ENCODE data around the gene WDR18.

The WDR18 gene, protein sequence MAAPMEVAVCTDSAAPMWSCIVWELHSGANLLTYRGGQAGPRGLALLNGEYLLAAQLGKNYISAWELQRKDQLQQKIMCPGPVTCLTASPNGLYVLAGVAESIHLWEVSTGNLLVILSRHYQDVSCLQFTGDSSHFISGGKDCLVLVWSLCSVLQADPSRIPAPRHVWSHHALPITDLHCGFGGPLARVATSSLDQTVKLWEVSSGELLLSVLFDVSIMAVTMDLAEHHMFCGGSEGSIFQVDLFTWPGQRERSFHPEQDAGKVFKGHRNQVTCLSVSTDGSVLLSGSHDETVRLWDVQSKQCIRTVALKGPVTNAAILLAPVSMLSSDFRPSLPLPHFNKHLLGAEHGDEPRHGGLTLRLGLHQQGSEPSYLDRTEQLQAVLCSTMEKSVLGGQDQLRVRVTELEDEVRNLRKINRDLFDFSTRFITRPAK

DNA sequence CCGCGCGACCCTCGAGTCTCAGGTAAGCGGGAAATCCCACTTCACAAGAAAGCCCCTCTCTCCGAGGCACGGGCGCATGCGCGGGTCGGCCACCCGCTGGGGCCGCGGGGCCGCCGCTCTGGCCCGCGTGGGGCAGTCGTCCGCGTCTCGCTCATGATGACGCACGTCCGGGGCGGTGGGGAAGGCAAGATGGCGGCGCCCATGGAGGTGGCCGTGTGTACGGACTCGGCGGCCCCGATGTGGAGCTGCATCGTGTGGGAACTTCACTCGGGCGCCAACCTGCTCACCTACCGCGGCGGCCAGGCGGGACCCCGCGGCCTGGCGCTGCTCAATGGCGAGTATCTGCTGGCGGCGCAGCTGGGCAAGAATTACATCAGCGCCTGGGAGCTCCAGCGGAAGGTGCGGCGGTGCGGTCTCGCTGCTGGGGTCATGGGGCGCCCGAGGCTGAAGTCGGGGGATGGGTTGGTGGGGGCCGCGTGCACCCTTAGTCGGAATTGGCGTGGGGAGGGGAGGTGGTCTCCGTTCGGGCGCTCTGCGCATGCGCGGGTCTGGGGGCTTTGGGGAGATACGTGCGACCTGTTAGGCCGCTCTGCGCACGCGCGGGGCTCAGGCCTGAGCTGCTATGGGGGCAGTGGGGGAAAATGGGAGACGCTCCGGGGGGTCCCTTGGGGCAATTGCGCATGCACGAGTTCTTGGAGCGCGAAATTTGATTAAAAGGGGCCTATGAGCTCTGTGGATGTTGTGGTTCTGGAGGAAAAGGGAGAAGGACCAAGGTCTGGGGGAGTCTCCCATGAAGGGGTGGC, at the start of gene WDR18:
Gene WDR18 (plus strand): TSS at position 181 of the 803 bp plus-strand sequence. CDS start 9 bp downstream, at position 190.
- DNase-seq = peak; percentile 94

DNA sequence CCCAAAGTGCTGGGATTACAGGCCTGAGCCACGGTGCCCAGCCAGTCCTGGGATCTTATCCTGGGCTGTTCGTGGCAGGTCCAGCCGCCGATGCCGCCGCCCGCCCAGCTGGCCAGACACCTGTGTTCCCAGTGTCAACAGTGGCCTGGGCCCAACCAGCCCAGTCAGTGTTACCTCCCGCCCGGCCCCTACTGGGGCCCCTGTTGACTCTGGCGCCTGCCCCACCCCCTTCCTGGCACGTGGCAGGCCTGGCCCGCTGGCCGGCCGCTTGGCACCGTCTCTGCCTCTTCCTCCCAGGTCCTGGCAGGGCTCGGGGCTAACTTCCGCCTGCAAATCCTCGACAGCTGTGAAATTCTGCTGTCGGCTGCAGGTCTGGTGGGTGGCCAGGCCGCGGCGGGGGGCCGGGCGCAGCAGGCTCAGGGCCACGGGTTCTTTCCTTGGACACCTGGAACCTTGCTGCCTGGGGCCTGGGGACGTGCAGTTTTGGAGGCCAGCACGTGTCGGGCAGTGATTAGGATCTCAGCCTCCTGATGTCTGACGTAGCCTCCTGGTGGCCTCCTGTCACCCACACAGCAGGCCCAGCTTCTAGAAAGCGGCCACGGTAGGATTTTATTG, 49.2 kb upstream of the WDR18 start:
- DNase-seq = peak; percentile 71

DNA sequence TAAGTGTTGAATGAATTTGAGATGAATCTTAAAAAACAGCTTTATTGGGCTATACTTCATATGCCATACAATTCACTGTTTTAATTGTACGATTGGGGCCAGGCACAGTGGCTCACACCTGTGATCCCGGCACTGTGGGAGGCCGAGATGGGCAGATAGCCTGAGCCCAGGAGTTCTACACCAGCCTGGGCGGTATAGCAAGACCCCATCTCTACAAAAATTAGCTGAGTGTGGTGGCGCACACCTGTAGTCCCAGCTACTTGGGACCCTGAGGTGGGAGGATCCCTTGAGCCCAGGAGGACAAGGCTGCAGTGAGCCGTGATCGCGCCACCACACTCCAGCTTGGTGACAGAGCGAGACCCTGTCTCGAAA, 48.0 kb upstream of the WDR18 start:
- DNase-seq = no peak

DNA sequence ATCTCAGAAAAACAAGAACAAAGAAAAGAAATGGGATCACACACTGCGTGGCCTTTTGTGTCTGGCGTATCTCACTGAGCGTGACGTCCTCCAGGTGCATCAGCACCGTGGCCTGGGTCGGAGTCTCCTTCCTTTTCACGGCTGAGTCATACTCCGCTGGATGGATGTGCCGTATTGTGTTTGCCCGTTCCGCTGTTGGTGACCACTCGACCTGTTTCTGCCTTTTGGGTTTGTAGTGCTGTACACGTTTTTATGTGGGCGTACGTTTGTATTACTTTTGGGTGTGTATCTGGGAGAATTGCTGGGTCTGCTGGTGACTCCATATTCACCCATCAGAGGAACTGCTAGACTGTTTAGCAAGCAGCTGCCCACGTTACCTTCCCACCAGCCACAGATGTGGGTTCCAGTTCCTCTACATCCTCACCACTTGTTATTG, 46.9 kb upstream of the WDR18 start:
- DNase-seq = no peak

DNA sequence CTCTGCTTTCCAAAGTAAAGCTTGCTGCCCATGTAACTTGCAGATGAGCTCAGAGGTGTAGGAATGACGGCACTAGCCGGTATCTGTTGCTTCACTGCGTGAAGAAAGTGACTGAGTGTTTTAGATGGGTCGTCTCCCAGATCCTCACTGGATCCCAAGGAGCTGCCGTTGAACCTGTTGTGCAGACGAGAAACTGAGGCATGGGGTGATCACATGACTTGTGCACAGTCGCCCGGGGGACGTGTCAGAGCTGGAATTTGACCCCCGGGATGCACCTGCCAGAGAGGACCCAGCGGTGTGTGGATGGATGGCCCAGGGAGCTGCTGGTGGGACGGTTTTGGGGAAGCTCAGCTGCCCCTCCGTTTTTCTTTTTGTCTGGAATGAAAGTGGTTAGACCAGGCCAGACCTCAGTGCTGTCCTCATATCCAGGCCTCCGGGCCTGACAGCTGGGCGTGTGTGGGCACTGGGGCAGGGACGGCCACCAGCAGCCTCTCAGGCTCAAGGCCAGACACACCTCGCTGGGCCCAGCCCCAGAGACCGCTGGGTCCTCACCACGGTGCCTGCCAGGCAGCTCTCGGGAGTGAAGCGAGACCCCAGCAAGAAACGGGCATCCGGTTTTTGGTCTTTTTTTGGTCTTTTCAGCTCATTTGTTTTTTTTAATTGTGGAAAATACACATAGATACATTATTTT, 45.8 kb upstream of the WDR18 start:
- no peak for DNase-seq

DNA sequence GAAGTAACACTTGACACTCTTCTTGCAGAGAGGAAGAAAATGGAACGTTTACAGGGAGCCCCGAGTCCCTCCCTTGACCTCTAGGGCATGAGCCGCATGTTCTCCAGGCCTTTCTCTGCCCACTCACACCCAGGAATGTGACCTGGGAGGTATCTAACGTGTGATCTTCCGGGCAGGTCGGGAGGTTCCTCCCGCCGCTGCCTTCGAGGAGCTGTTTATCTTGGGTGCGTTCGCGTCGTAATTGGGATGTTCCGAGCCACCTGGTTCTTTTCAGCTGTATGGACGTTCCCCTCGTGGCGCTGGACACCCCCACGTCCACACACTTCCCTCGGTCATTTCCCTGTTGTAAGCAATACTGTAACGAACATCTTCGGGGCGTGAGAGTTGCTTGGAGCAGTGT, 44.7 kb upstream of the WDR18 start:
- no peak for DNase-seq

DNA sequence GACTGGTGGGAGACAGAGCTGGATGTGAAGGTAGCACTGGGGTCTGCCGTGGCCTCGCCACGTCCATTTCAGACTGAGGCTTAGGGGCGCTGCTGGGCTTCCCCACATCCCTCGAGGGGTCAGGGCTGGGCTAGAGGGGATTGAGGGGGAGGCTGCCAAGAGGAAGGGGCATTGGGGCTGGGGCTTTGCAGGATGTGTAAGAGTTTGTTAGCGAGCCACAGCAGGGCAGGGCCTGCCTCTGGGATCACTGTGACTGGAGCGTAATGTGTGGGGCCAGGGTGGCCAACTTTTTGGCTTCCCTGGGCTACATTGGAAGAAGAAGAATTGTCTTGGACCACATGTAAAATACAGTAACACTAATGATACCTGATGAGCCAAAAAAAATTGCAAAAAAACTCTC, 44.2 kb upstream of the WDR18 start:
- no peak for DNase-seq

DNA sequence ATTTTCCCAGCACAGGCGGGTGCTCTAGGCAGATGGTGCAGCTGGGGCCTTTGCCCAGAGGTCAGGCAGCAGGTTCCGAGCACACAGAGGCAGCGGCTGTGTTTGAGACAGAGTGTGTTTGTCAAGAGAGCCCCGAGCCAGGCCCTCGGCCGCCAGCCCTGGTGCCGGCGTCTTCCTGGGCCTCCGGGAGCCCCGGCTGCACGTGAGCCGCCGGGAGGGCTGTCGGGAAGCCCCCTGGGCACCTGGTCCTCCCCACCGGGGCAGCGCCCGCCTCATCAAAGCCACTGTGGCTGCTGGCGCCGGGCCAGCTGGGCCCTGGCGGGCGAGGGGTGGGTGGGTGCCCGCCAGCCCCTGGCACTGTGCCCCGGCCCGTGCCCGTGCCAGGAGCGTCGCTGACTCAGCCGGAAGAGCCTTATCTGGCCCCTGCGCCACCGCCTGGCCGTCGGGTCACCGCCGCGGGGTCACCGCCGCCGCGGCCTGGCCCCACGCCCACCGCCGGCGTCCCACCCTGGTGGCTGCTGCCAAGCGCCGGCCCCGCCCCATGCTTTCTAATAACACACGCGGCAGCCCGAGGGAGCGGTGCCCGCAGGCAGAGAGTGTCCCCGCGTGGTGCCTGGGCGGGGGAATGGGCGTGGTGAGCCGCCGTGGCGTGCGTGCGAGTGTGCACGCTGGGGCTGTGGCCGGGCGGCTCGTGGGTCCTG, 43.4 kb upstream of the WDR18 start:
- DNase-seq = peak; percentile 96

DNA sequence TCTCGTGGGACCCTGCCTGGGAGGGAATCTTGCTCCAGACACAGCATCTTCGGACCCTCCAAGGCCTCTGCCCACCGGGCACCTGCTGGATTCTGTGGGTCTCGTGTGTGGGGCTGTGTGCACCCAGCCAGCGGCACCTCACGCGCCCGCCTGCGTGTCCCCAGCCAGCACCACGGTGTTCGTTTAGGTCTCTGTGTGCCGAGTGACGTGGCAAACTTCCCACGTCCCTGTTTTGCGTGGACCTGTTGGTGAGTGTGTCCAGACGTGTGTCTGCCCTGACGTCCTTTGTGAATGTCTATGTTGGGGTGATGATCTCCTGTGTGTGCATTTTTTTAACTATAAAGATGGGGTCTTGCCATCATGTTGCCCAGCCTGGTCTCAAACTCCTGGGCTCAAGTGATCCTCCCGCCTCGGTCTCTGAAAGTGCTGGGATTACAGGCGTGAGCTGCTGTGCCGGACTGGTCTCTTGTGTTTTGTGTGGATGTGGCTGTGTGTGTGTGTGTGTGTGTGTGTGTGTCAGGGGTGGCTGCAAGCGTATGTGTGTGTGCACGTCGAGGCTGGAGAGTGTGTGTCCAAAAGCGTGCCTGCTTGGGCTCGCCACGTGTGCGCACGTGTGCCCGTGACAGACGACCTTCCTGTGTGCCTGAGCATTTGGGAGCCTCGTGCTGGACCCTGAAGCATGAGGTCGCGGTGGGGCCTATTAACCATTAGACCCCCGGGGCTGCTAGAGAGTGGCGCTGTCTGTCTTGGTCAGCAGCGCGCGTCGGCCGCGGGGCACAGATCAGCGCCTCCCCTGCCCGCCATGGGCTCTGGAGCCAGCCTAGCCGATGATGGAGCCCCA, 42.6 kb upstream of the WDR18 start:
- DNase-seq = no peak

DNA sequence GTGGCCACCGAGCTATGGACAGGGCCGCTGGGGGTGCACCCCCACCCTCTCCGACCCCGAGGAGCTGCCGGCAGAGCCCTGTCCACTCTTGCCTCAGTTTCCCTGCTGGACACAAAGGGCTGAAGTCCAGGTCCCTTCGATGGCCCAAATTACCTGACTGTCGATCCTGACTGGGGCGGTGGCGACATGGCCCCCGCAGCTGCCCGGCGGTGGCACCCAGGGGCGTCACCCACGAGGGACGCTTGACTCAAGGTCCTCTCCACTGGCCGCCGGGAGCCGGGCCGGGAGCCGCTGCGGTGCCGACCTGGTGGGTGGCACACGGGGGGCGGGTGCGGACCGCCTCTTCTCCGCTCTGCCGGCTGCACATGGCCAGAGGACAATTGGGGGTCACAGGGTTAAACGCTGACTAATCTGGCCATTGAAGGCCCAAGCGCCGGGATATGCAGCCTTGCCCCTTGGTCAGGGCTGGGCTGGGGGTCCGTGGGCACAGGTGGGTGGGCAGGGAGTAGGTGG, 42.0 kb upstream of the WDR18 start:
- no peak for DNase-seq

DNA sequence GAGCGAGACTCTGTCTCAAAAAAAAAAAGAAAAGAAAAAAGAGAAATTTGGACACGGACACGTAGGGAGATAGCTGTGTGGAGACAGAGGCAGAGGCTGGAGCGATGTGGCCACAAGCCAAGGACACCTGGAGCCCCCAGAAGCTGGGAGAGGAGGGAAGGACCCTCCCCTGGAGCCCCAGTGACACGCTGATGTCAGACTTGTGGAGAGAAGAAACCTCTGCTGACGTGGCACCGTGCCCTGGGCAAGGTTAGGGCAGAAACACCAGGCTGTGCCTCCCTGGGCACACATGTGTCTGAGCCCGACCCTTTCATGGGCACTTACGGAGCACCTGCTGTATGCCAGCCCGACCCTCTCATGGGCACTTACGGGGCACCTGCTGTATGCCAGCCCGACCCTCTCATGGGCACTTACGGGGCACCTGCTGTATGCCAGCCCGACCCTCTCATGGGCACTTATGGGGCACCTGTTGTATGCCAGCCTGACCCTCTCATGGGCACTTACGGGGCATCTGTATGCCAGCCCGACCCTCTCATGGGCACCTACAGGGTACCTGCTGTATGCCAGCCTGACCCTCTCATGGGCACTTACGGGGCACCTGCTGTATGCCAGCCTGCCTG, 40.5 kb upstream of the WDR18 start:
- DNase-seq = no peak

DNA sequence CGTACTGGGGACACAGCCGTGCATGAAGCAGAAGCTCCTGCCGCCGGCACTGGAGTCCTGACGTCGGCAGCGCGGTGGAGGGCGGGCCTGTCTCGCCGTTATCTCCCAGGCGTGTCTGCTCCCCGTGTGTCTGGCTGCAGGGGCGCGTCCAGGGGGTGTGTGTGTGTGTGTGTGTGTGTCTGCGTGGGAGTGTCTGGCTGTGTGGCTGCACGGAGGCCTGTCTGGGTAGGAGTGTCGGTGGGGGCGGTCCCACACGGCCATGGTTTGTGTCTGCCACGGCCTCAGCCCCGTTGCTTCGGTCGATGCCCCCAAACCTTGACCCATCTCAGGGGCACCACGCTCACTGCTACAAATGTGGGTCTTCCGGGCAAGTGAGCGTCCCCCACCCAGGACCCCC, 40.0 kb upstream of the WDR18 start:
- peak; percentile 95 for DNase-seq

DNA sequence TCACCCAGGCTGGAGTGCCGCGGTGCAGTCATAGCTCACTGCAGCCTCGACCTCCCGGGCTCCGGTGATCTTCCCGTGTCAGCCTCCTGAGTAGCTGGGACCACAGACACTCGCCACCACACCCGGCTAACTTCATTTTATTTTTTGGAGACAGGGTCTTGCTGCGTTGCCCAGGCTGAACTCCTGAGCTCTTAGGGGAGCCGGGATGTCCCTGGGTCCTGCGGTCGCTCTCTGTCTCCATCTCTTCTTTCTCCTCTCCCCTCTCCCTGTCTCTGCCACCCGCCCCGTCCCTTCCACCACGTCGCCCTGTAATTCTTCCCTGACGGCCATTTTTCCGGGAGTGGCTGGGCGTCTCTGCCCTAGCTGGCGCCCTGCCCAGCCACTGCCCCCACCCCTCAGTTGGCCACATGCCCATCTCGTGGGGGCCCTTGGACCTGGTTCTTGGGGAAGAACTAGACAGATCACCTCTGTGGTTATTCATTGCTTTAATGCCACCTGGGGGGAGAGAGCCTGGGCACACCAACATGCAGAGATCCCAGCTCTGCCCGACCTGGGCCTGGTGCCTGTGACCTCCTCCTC, 39.4 kb upstream of the WDR18 start:
- DNase-seq = peak; percentile 68

DNA sequence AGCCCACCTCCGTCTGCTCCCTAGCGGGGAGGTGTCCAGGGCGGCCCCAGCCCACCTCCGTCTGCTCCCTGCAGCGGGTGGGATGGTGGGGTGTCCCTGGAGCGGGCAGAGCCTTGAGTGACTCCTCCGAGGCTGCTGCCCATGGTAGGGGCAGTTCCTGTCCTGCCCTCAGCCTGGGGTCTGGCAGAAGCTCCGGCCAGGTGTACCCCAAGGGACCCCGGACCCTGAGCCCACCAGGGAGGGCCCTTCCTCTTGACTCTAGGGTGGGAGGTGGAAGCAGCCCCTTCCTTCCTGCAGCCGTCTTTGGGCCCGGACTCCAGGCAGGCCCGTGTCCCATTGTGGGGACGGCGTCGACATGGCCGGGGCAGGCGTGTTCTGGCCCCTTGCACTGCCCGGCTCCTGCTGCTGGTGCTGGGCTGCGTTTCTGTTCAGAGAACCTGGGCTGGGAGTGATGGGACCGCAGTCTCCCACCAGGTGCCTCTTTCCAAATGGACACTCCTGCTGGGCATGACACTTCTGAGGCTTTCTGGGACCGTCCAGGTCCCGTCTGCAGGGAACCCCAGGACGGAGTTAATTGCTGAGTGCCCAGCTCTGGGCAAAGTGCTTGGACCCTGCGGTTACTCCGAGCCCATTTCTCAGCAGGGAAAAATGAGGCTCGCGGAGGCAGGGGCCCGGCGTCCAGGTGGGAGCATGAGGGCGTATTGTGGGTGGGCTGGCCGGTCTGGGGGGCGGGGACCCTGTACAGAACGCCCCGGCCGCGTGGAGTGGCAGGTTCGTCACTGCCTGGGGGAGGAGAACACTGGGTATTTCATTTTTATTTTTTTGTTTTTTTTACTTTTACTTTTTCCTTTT, 38.5 kb upstream of the WDR18 start:
- no peak for DNase-seq

DNA sequence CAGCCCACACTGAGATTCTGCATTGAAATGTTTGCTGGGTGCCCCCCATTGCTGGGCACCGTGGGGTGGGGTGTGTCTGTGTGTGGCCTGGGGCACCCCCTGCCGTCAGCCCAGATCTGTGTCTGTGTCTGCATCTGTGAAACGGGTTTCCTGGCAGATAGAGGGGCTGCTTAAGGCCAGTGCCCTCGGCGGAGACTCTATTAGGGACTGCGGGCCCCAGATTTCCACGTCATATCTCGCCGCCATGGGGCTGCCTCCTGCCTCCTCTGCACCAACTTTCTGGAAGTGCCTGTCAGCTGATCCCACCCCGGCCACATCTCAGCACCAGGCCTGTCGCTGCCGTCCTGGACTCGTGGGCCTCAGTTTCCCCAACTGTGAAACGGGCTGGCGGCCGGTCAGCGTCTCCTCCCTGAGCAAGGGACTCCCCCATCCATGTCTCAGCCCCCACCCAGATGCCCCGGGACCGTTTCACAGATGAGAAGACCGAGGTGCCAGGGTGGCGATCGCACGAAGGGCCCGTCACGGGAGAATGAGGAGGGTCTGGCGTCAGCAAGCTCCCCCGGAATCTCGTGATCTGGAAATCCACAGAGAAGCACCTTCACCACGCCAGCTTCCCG, 36.9 kb upstream of the WDR18 start:
- no peak for DNase-seq

DNA sequence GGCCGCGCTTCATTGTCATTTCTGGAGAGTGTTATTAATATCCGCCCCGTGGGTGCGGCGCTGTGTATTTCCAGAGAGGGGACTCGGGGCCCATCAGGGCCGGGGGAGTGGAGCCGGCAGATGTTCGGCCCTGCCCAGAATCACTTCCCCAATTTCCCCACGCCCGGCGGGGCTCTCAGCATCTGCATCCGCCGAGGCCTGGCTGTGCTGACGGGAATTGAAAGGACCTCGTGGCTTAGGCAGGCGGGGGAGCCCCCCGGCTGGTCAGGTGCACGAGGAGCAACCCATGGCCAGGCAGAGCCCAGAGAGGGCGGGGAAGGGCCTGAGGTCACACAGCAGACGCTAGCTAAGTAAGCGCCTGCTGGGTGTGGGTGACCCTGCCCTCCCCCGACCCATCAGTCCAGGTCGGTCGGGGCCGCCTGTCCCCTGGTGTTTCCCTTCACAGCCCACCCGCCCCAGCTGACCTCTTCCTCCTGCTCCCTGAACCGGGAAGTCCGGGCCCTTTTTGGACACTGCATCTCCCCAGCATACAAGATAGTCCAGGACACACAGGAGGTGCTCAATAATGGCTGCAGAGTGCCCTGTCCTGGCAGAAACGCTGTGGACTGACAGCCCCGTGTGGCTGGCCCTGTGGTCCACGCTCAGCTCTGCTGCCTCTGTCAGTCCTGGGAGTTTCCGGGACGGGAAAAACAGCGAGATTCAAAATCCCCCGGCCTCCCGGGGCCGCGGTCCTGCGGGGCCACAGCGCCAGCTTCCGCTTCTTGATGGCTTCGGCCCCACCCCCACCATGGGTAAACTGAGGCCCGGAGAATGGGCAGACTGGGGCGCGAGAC, 36.2 kb upstream of the WDR18 start:
- peak; percentile 57 for DNase-seq

DNA sequence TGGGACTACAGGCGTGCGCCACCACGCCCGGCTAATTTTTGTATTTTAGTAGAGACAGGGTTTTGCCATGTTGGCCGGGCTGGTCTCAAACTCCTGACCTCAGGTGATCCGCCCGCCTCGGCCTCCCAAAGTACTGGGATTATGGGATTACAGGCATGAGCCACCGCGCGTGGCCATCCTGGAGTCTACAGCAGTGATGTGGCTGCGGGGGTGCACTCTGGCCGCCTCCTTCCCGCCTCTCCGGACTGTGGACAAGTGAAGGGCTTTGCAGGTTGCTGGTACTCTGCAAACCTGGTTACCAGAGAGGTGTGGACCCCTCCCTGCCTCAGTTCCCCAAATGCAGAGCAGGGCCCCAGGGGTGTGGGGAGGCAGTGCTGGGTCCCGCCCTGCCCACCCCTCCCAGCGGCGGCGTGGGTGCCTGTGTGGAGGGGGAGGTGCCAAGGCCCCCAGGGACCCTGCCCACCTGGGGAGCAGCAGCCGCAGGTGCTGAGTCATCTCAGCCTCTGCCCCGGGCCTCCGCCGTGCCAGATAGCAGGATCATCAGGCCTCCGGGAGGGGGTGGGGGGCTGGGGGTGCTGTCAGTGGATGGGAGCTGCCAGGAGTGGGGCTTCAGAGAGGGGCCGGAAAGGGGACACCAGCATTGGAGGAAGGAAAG, 35.2 kb upstream of the WDR18 start:
- DNase-seq = no peak

All from hematopoietic multipotent progenitor cell treated with erythropoietin and hydrocortisone succinate and interleukin-3 and kit ligand, for 6 days (in vitro differentiated cells).